ENCODE data around the gene KRTAP5-3. TPM values are rescaled to one million over a fixed set of nuclear protein-coding genes. Genes with fewer than 3 reads are reported as not detected.

The KRTAP5-3 gene
- total RNA-seq, 1 donor from 2014 or later = not detected

- Mint-ChIP-seq H3K27ac (no peak within 1 kb of the TSS), H3K36me3 (ENCODE audit: insufficient read depth) (no peaks in the 10 kb centered on the region), H3K4me3 (ENCODE audit: low read depth) (no peak within 1 kb of the TSS), H3K27me3 (peaks cover 63% of the 10 kb centered on the region), H3K4me1 (ENCODE audit: low read depth) (peaks cover 7% of the 10 kb centered on the region), H3K9me3 (ENCODE audit: low read depth) (no peaks in the 10 kb centered on the region)
- no peak for TF ChIP-seq CTCF (IDR thresholded peaks at IDR 0.05; ENCODE audit: unreplicated experiment)
- DNase-seq (ENCODE audit: low spot score, unreplicated experiment) = no peak
Observed at GRCh38 chr11:1629326-1630185, 21.3 kb upstream of the KRTAP5-3 start, which contains the start of gene KRTAP5-5. KRTAP5-5 (plus strand) TSS chr11:1629775; CDS start chr11:1629841, 66 bp downstream.

GRCh38 chr11:1628506-1629325 is 20.5 kb upstream of the KRTAP5-3 start:
- no peak overlapping the region for H3K27ac Mint-ChIP-seq
- TF ChIP-seq CTCF (IDR thresholded peaks at IDR 0.05; ENCODE audit: unreplicated experiment) = peak; percentile 91
- H3K4me3 Mint-ChIP-seq (ENCODE audit: low read depth) = no peak overlapping the region
- no peaks in the 10 kb centered on the region for H3K9me3 Mint-ChIP-seq (ENCODE audit: low read depth)
- no peaks in the 10 kb centered on the region for H3K36me3 Mint-ChIP-seq (ENCODE audit: insufficient read depth)
- peak; percentile 65 for DNase-seq (ENCODE audit: low spot score, unreplicated experiment)
- H3K4me1 Mint-ChIP-seq (ENCODE audit: low read depth) = peaks cover 7% of the 10 kb centered on the region
- H3K27me3 Mint-ChIP-seq = peaks cover 69% of the 10 kb centered on the region

- H3K36me3 Mint-ChIP-seq (ENCODE audit: insufficient read depth) = no peaks in the 10 kb centered on the region
- no peak overlapping the region for H3K27ac Mint-ChIP-seq
- H3K4me3 Mint-ChIP-seq (ENCODE audit: low read depth) = no peak overlapping the region
- H3K4me1 Mint-ChIP-seq (ENCODE audit: low read depth) = peaks cover 2% of the 10 kb centered on the region
- TF ChIP-seq CTCF (IDR thresholded peaks at IDR 0.05; ENCODE audit: unreplicated experiment) = no peak
- H3K9me3 Mint-ChIP-seq (ENCODE audit: low read depth) = no peaks in the 10 kb centered on the region
- peaks cover 60% of the 10 kb centered on the region for H3K27me3 Mint-ChIP-seq
- DNase-seq (ENCODE audit: low spot score, unreplicated experiment) = no peak
Observed at GRCh38 chr11:1625541-1625940, 17.3 kb upstream of the KRTAP5-3 start.

GRCh38 chr11:1624621-1625020 is 16.4 kb upstream of the KRTAP5-3 start:
- H3K4me3 Mint-ChIP-seq (ENCODE audit: low read depth) = no peak overlapping the region
- H3K9me3 Mint-ChIP-seq (ENCODE audit: low read depth) = no peaks in the 10 kb centered on the region
- no peak for DNase-seq (ENCODE audit: low spot score, unreplicated experiment)
- H3K36me3 Mint-ChIP-seq (ENCODE audit: insufficient read depth) = no peaks in the 10 kb centered on the region
- H3K4me1 Mint-ChIP-seq (ENCODE audit: low read depth) = peaks cover 2% of the 10 kb centered on the region
- no peak for TF ChIP-seq CTCF (IDR thresholded peaks at IDR 0.05; ENCODE audit: unreplicated experiment)
- H3K27me3 Mint-ChIP-seq = peaks cover 62% of the 10 kb centered on the region
- no peak overlapping the region for H3K27ac Mint-ChIP-seq

- H3K27me3 Mint-ChIP-seq = peaks cover 58% of the 10 kb centered on the region
- H3K36me3 Mint-ChIP-seq (ENCODE audit: insufficient read depth) = no peaks in the 10 kb centered on the region
Observed at GRCh38 chr11:1623716-1624115, 15.5 kb upstream of the KRTAP5-3 start.

More at GRCh38 chr11:1623716-1624115, 15.5 kb upstream of the KRTAP5-3 start:
- H3K4me1 Mint-ChIP-seq (ENCODE audit: low read depth) = no peaks in the 10 kb centered on the region
- H3K27ac Mint-ChIP-seq = no peak overlapping the region
- no peak overlapping the region for H3K4me3 Mint-ChIP-seq (ENCODE audit: low read depth)
- no peak for TF ChIP-seq CTCF (IDR thresholded peaks at IDR 0.05; ENCODE audit: unreplicated experiment)
- no peaks in the 10 kb centered on the region for H3K9me3 Mint-ChIP-seq (ENCODE audit: low read depth)
- DNase-seq (ENCODE audit: low spot score, unreplicated experiment) = no peak
